PC-3 (cell line): ENCODE results near the gene TIMM44.

Experiments used
- EZH2 ChIP-seq: fragments of 300-600 bp; sonication (generic); IDR thresholded peaks from one replicate; pipeline ENCODE4 v1.6.1; 2017; ENCODE audit warnings: antibody characterized with exemption, mild to moderate bottlenecking, low read length; ENCODE audit not compliant: unreplicated experiment
- EZH2phosphoT487 ChIP-seq: fragments of 300-600 bp; sonication (generic); IDR thresholded peaks from 2 replicates; pipeline ENCODE4 v1.6.1; 2018; ENCODE audit warnings: mild to moderate bottlenecking, antibody characterized with exemption, low read length, borderline replicate concordance
- TF ChIP-seq, protein P1 (sequence below): fragments of 300-600 bp; sonication (generic); conservative IDR thresholded peaks from 2 replicates; pipeline ENCODE4 v1.5.1; 2017; ENCODE audit warnings: antibody characterized with exemption, low read depth, mild to moderate bottlenecking, low read length

DNA sequence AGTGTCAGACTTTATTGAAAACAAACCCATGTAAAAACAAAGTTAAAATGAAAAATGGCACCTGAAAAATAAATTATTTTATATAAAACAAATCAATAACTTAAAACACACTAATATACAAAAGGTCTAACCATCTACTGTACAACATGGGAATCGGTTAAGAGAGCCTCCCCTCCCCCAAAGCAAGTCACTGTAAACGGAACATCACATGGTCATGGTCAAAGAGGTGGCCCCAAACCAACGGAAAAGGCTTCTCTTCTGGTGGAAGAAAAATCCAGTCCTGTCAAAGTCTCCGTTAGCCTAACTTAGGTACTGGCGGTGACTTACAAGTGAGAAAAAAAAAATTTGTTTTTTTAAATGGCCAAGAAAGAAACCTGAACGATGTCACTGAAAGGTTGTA is 15.7 kb upstream of the TIMM44 start:
- TF ChIP-seq, protein P1, sequence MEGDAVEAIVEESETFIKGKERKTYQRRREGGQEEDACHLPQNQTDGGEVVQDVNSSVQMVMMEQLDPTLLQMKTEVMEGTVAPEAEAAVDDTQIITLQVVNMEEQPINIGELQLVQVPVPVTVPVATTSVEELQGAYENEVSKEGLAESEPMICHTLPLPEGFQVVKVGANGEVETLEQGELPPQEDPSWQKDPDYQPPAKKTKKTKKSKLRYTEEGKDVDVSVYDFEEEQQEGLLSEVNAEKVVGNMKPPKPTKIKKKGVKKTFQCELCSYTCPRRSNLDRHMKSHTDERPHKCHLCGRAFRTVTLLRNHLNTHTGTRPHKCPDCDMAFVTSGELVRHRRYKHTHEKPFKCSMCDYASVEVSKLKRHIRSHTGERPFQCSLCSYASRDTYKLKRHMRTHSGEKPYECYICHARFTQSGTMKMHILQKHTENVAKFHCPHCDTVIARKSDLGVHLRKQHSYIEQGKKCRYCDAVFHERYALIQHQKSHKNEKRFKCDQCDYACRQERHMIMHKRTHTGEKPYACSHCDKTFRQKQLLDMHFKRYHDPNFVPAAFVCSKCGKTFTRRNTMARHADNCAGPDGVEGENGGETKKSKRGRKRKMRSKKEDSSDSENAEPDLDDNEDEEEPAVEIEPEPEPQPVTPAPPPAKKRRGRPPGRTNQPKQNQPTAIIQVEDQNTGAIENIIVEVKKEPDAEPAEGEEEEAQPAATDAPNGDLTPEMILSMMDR: no peak
- TF ChIP-seq EZH2phosphoT487 (no peak), EZH2 (no peak)
